Lower leg skin (tissue), 4 donors: Measurements from ENCODE around the gene AMBRA1. TPM values are rescaled to one million over a fixed set of nuclear protein-coding genes. Genes with fewer than 3 reads are reported as not detected.

Experiments
- DNase-seq, 2 donors: peaks; one replicate each; pipeline ENCODE4 v3.0.0-alpha.2; 2019; ENCODE audit warnings: low spot score in 2 of 2
- H3K4me3 ChIP-seq: fragments of 200-600 bp; sonication (generic); 2 replicates; pipeline ENCODE4 v1.5.1; 2017; ENCODE audit warnings: mild to moderate bottlenecking, low read depth; ENCODE audit not compliant: poor library complexity, severe bottlenecking
- POLR2A ChIP-seq, 2 donors: fragments of 450-650 bp; IDR thresholded peaks; one replicate each; pipeline ENCODE4 v1.6.1; 2016 to 2017; ENCODE audit warnings: antibody characterized with exemption in 2 of 2, mild to moderate bottlenecking in 1 of 2, moderate library complexity in 1 of 2
- WGBS, 2 donors: methylation state at CpG; one replicate each; pipeline ENCODE4 v1.1.5; 2018; 5-methylcytosine and 5-hydroxymethylcytosine counted together
- intact Hi-C: fragments of 100-400 bp; cut with DNase I; formaldehyde crosslinking; loops from one replicate; pipeline ENCODE4 v1.15.0; 2023; ENCODE audit warnings: low total_unique reads
- total RNA-seq, 4 donors: library from RNA; depleted of rRNA; stranded (reverse); fragments of >200 nt; gene quantifications; one replicate each; pipeline ENCODE4 v1.1.0, GENCODE V29; 2016
- TF ChIP-seq, protein P1 (sequence below), 3 donors: fragments of 450-650 bp; IDR thresholded peaks; one replicate each; pipeline ENCODE4 v1.5.1; 2016; ENCODE audit warnings: antibody characterized with exemption in 3 of 3, mild to moderate bottlenecking in 3 of 3, moderate library complexity in 2 of 3

The AMBRA1 gene
- total RNA-seq, 4 donors from 2014 or later: 31.5 to 67.5 (median 36.2) TPM

- intact Hi-C loops: no loop called here
- DNase-seq: no peak
- TF ChIP-seq POLR2A (IDR thresholded peaks at IDR 0.05): no peak
- TF ChIP-seq, protein P1, sequence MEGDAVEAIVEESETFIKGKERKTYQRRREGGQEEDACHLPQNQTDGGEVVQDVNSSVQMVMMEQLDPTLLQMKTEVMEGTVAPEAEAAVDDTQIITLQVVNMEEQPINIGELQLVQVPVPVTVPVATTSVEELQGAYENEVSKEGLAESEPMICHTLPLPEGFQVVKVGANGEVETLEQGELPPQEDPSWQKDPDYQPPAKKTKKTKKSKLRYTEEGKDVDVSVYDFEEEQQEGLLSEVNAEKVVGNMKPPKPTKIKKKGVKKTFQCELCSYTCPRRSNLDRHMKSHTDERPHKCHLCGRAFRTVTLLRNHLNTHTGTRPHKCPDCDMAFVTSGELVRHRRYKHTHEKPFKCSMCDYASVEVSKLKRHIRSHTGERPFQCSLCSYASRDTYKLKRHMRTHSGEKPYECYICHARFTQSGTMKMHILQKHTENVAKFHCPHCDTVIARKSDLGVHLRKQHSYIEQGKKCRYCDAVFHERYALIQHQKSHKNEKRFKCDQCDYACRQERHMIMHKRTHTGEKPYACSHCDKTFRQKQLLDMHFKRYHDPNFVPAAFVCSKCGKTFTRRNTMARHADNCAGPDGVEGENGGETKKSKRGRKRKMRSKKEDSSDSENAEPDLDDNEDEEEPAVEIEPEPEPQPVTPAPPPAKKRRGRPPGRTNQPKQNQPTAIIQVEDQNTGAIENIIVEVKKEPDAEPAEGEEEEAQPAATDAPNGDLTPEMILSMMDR (IDR thresholded peaks at IDR 0.05): no peak
- H3K4me3 ChIP-seq: no peak overlapping the region
- 8 to 9% methylated on average over 25 to 43 of the region's 49 CpGs for WGBS, 2 donors
These were observed 203.3 kb downstream of the AMBRA1 start for GRCh38 chr11:46390331-46391171.

DNA sequence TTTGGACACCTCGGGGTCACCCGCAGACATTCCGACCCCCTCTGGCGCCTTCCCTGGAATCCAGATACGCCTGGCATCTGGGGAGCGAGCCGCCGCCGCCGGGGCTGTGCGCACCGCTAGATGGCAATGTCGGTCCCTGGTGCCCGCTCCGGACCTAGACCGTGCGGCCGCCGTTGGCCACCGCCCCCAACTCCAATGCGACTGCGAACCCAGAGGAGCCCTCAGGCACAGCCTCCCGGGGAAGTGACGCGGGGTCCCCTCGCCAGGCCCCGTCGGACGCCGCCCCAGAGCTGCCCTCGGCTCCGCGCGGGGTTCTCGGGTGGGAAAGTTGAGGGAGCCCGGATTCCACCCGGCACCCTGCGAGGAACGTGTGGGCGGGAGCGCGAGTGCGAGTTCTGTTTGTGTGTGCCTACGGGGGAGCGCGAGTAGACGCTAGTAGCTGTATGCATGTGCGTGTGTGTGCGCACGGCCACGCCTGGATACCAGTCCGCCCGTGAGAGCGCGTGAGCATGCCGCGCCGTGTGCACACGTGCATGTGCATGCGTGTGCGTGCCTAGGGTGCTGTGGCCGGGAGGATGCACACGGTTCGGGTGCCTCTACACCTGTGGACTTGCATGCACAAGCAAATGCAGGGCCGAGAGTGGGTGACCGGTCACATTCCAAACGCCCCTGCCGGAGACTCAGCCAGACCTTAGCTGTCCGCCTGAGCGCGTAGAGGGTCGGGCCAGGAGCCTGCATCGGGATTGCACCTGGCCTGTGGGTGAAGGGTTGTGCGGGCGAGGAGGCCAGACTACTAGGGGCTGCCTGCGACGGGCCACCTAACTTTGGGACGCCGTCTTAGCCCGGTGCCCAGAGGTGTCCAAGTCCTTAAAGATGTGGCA, 204.1 kb downstream of the AMBRA1 start:
- TF ChIP-seq, protein P1 (IDR thresholded peaks at IDR 0.05): no peak
- TF ChIP-seq POLR2A (IDR thresholded peaks at IDR 0.05): no peak
- no peak overlapping the region for H3K4me3 ChIP-seq
- peak; percentile 38 to 94 for DNase-seq
- intact Hi-C loops: no loop called here
- 2 to 3% methylated on average over 45 to 46 of the region's 80 CpGs for WGBS, 2 donors

DNA sequence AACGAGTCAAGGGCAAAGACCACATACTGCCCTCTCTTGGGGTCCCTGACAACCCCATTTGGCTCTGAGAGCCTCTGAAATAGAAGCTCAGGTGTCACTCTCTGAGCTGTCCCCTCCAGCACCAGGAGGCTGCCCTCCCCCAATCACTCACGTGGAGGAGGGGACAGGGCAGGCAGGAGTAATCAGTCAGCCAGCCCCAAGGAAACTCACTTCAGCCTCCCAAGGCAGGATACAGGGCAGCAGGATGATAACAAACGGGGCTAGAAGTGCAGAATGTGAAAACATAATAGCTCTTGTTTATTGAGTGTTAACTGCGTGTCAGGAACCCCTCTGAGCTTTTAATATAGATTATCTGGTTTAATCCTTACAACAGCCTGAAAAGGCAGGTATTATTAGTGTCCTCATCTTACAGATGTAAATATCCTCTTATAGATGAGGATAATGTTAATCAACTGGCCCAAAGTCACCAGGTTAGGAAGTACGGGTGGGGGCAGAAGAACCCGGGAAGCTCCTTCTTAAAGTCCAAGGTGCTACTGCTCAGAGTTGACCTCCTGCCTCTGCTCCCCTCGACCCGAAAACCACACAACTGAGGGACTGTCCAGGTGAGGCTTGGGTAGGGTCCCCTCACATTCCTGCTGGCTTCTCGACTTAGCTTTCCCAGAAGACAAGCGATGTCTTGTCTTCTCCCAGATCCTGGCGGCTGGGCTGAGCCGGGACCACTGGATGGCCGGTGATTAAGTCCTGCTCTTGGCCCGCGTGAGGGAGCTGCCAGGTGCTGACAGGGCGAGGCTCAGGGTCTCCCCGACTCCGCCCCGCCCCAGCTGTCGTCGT, 205.0 kb downstream of the AMBRA1 start:
- 6 to 9% methylated on average over 18 to 19 of the region's 21 CpGs for WGBS, 2 donors
- no peak for DNase-seq
- H3K4me3 ChIP-seq: no peak overlapping the region
- intact Hi-C loops: no loop called here
- no peak for TF ChIP-seq POLR2A (IDR thresholded peaks at IDR 0.05)
- TF ChIP-seq, protein P1 (IDR thresholded peaks at IDR 0.05): no peak

DNA sequence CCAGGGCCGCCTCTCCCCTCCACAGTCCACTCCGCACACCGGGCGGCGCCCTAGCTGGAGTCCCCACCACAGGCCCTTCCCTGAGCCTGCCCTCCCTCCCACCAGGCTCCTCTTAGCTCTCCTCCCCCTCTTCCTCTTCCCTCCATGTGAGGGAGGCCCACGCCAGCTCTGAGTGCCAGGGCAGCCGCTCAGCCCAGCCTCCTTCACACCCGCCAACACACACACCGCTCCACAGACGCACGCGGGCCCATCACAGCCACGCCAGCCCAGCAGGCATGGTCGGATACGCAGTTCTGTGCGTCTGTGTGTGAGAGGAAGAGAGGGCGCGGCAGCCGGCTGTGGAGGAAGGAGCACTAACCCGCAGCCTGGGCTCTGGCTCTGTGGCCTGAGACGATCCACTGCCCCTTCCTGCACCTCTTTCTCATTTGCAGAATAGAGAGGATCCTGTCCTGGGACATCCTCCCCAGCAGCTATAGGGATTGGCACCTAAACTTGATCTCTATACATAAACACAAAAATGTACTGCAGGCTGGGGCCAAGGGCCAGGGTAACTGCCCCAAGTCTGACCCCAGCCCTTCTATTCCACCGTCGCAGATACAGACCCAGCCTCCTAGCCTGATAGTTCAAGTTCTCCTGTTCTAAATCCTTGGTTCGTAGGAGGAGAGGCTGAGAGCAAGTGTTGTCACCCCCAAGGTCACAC, 205.8 kb downstream of the AMBRA1 start:
- no peak for DNase-seq
- WGBS, 2 donors: 15 to 23% methylated on average over 19 to 24 of the region's 24 CpGs
- TF ChIP-seq, protein P1 (IDR thresholded peaks at IDR 0.05): no peak
- no peak for TF ChIP-seq POLR2A (IDR thresholded peaks at IDR 0.05)
- no peak overlapping the region for H3K4me3 ChIP-seq
- intact Hi-C loops: no loop called here

GRCh38 chr11:46387456-46387855, 206.4 kb downstream of the AMBRA1 start:
- WGBS, 2 donors: 65 to 81% methylated on average over 5 of the region's 5 CpGs
- intact Hi-C loops: no loop called here
- no peak for DNase-seq
- no peak overlapping the region for H3K4me3 ChIP-seq
- TF ChIP-seq POLR2A (IDR thresholded peaks at IDR 0.05): no peak
- TF ChIP-seq, protein P1 (IDR thresholded peaks at IDR 0.05): no peak
